ENCODE results near the gene SMG5. TPM values are rescaled to one million over a fixed set of nuclear protein-coding genes. Genes with fewer than 3 reads are reported as not detected.

The SMG5 gene
- total RNA-seq, 1 experiment from 2014 or later, result 129 TPM

- H3K27me3 ChIP-seq (replicated peaks; ENCODE audit: insufficient read depth, low read depth, low read length, poor library complexity), result no peaks in the 10 kb centered on the region
- no peaks in the 10 kb centered on the region for H3K9me3 ChIP-seq (ENCODE audit: low read depth, low read length, poor library complexity, severe bottlenecking)
- POLR2A ChIA-PET (ENCODE audit: low non-redundant PET), result no interaction called here
- no peak for DNase-seq (ENCODE audit: low spot score)
- no peak overlapping the region for H3K27ac ChIP-seq (ENCODE audit: low read depth, low read length, poor library complexity, severe bottlenecking)
- intact Hi-C loops (cut with micrococcal nuclease; ENCODE audit: unreplicated experiment), result no loop called here
- no peaks in the 10 kb centered on the region for H3K4me1 ChIP-seq (ENCODE audit: insufficient read depth, low read length, poor library complexity, severe bottlenecking)
- peaks cover 91% of the 10 kb centered on the region for H3K36me3 ChIP-seq (ENCODE audit: insufficient read depth, low read length, poor library complexity, severe bottlenecking)
- BruUV-seq (replicated peaks), result no TSS peak
- CTCF ChIA-PET, result no interaction called here
- TF ChIP-seq CTCF (conservative IDR thresholded peaks at IDR 0.05; ENCODE audit: low read depth, low read length) (no peak), EZH2 (IDR thresholded peaks at IDR 0.05; ENCODE audit: borderline replicate concordance, low read depth, low read length, poor library complexity, severe bottlenecking) (no peak)
- no peak overlapping the region for H3K4me3 ChIP-seq (ENCODE audit: low read depth, low read length, poor library complexity, severe bottlenecking)
These were observed 21.7 kb downstream of the SMG5 start for GRCh38 chr1:156260896-156261295.

GRCh38 chr1:156259805-156260204 lies 22.8 kb downstream of the SMG5 start:
- Histone ChIP-seq H3K4me3 (ENCODE audit: low read depth, low read length, poor library complexity, severe bottlenecking) (no peak overlapping the region), H3K9me3 (ENCODE audit: low read depth, low read length, poor library complexity, severe bottlenecking) (no peaks in the 10 kb centered on the region), H3K27me3 (replicated peaks; ENCODE audit: insufficient read depth, low read depth, low read length, poor library complexity) (no peaks in the 10 kb centered on the region), H3K27ac (ENCODE audit: low read depth, low read length, poor library complexity, severe bottlenecking) (no peak overlapping the region), H3K36me3 (ENCODE audit: insufficient read depth, low read length, poor library complexity, severe bottlenecking) (peaks cover 82% of the 10 kb centered on the region), H3K4me1 (ENCODE audit: insufficient read depth, low read length, poor library complexity, severe bottlenecking) (no peaks in the 10 kb centered on the region)
- BruUV-seq (replicated peaks), result no TSS peak
- TF ChIP-seq EZH2 (IDR thresholded peaks at IDR 0.05; ENCODE audit: borderline replicate concordance, low read depth, low read length, poor library complexity, severe bottlenecking), result no peak
- 0 out of 2 replicates have a peak, but pooled peaks have one; percentile 11 for TF ChIP-seq CTCF (conservative IDR thresholded peaks at IDR 0.05; ENCODE audit: low read depth, low read length)
- intact Hi-C loops (cut with micrococcal nuclease; ENCODE audit: unreplicated experiment), result no loop called here
- ChIA-PET CTCF (no interaction called here), POLR2A (ENCODE audit: low non-redundant PET) (no interaction called here)
- DNase-seq (ENCODE audit: low spot score), result no peak

- Histone ChIP-seq H3K27me3 (replicated peaks; ENCODE audit: insufficient read depth, low read depth, low read length, poor library complexity) (no peaks in the 10 kb centered on the region), H3K4me3 (ENCODE audit: low read depth, low read length, poor library complexity, severe bottlenecking) (no peak overlapping the region), H3K27ac (ENCODE audit: low read depth, low read length, poor library complexity, severe bottlenecking) (no peak overlapping the region), H3K9me3 (ENCODE audit: low read depth, low read length, poor library complexity, severe bottlenecking) (no peaks in the 10 kb centered on the region), H3K36me3 (ENCODE audit: insufficient read depth, low read length, poor library complexity, severe bottlenecking) (peaks cover 76% of the 10 kb centered on the region), H3K4me1 (ENCODE audit: insufficient read depth, low read length, poor library complexity, severe bottlenecking) (no peaks in the 10 kb centered on the region)
- intact Hi-C loops (cut with micrococcal nuclease; ENCODE audit: unreplicated experiment), result no loop called here
- no peak for DNase-seq (ENCODE audit: low spot score)
- TF ChIP-seq CTCF (conservative IDR thresholded peaks at IDR 0.05; ENCODE audit: low read depth, low read length) (no peak), EZH2 (IDR thresholded peaks at IDR 0.05; ENCODE audit: borderline replicate concordance, low read depth, low read length, poor library complexity, severe bottlenecking) (no peak)
- CTCF ChIA-PET, result no interaction called here
- BruUV-seq (replicated peaks), result no TSS peak
- POLR2A ChIA-PET (ENCODE audit: low non-redundant PET), result no interaction called here
These were observed 23.8 kb downstream of the SMG5 start for GRCh38 chr1:156258859-156259258.
